HCEC 1CT (cell line): ENCODE measurements around the gene KRTAP5-2.

Experiments used
- DNase-seq: peaks from one replicate; pipeline ENCODE4 v3.0.0-alpha.2; 2017

The KRTAP5-2 gene

DNA sequence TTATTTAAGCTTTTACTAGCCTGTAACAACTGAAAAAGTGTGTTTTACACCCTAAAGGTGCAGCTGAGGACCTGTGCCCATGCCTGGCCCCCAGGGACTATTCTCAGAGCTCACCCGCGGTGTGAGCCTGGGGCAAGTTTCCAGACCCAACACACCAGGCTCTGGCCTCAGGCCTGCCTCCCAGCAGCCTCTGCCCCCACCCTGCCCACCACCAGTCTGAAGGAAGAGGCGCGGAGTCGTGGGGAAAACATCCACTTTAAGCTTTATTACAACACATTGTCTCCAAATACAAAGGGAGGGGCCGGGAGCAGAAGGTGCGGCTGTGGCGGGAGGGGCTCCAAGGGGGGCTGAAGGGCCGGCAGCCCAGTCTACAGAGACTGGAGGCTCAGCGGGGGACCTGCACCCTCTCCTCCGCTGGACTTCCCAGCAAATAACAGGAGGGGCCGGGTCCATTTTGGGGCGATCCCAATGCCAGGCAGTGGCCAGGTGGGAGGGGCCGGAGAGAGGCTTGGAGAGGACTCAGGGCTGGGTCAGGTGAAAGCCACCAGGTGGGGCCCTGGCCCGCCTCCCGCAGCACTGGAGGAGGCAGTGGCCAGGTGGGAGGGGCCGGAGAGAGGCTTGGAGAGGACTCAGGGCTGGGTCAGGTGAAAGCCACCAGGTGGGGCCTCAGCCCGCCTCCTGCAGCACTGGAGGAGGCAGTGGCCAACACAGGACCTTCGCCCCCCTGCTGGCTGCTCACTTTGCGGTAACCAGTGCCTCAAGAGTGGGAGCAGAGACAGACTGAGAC lies 44.1 kb downstream of the KRTAP5-2 start:
- no peak for DNase-seq

DNA sequence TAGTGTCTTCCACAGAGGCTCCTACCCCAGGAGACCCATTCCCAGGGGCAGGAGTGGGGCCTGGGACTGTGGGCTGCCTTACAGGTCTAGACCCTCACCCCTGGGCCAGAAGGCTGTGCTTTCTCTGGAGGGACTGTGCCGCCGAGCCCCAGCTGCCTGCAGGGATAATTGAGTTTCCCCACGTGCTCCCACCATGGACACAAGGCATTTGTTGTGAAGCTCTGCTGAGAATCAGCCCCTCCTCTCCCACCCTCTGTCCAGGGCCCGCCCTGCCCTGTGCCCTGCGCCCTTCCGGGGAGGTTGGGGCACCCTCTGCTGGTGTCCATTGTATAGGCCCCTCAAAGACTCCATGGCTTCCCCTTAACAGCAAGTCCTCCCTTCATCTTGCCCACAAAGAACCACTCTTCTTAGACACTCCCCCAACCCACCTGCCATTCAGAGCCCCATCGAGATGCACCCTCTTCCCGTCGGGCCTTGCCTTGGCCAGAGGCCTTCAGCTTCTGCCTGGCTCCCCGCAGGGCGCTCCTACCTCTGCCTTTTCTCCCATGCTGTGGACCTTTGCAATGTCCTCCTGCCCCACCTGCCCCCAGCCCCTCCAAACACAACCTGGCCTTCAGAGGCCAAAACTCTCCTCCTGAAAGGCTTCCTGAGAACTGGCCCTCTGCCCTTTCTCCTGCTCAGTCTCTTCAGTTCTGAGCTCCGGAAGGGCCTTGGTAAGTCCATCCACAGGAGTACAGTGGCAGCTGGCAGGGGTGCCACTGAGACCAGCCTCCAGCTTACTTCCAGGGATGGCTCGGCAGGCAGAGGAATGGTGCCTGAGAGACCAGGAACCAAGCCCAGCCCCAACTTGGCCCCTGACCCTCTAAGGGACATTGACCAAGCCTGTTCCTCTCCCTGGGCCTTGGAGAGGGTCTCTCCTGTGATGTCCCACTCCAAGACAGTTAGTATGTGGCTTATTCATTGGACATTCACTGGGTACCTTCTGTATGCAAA lies 48.5 kb downstream of the KRTAP5-2 start:
- DNase-seq: no peak

DNA sequence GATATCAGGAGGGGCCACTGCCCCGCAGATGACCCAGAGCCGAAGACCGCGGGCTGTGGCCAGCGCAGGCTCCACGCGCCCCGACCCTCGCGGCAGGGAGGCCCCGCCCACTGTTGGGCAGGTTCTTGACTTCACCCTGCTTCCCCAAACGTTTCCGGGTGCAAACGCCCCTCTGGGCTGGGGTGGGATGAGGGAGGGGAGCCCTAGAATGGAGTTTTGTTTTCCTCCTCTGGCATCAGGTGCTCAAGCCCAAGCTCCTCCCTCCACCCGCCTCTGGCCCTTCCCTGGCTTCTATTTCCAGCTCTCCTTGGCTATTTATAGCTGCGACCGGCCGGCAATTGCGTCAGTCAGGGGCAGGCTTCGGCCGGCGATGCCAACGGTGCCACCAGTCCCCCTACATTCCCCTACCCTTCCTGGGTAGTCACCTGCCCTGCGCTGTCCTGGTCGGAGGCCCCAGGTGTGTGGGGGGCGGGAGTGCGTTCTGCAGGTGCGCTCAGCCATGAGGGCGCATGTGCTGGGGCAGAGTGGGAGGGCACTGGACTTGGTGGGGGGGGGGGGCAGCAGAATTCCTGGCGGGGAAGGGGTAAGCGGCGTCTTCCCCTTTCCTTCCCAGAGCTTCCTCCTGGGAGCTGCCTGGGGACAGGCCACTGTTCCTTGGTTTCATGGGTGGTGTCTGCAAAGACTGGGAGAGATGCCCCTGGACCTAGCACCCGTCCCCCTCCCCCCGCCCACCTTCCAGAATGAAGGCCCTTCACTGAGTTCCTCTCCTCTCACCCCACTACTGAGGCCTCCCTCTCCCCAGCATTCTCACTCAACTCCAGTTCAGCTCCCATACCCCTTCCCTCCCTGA lies 49.6 kb downstream of the KRTAP5-2 start:
- peak; percentile 32 for DNase-seq

GRCh38 chr11:1547467-1548098 lies 50.5 kb downstream of the KRTAP5-2 start:
- no peak for DNase-seq
